Renal cortex interstitium (tissue), 11 donors: ENCODE measurements around the gene CPA5. TPM values are rescaled to one million over a fixed set of nuclear protein-coding genes. Genes with fewer than 3 reads are reported as not detected.

Experiments
- DNase-seq, 11 donors: peaks; one replicate each; pipeline ENCODE4 v3.0.0-alpha.2; 2013; ENCODE audit warnings: low read depth in 9 of 11, low spot score in 4 of 11; ENCODE audit errors: extremely low read depth in 1 of 11
- polyA plus RNA-seq, 3 donors: library from polyadenylated mRNA; unstranded; fragments of 120-200 nt; gene quantifications; one replicate each; pipeline ENCODE4 v1.2.1, GENCODE V29; 2013; ENCODE audit not compliant: insufficient read length in 3 of 3

The CPA5 gene
- polyA plus RNA-seq, 3 donors = 0.23 to 0.36 (median 0.29) TPM

- DNase-seq = no peak
These were observed 8.6 kb downstream of the CPA5 start for GRCh38 chr7:130353196-130353595.

- DNase-seq = peak; percentile 80 to 93 (median 84)
These were observed 11.7 kb downstream of the CPA5 start for GRCh38 chr7:130356121-130356875.

GRCh38 chr7:130356876-130357611 is 12.4 kb downstream of the CPA5 start:
- no peak for DNase-seq

- DNase-seq = no peak
These were observed 13.9 kb downstream of the CPA5 start for GRCh38 chr7:130358471-130358870.

- no peak for DNase-seq
These were observed 14.8 kb downstream of the CPA5 start for GRCh38 chr7:130359276-130359857.

GRCh38 chr7:130360518-130360917 is 15.9 kb downstream of the CPA5 start:
- DNase-seq = no peak

GRCh38 chr7:130361681-130362080 is 17.1 kb downstream of the CPA5 start:
- DNase-seq = no peak

- no peak for DNase-seq
These were observed 17.7 kb downstream of the CPA5 start for GRCh38 chr7:130362251-130362816.

- DNase-seq = no peak
These were observed 18.6 kb downstream of the CPA5 start for GRCh38 chr7:130363026-130363847.

GRCh38 chr7:130364451-130364850 is 19.8 kb downstream of the CPA5 start:
- DNase-seq = no peak

- no peak for DNase-seq
These were observed 20.5 kb downstream of the CPA5 start for GRCh38 chr7:130365088-130365487.

GRCh38 chr7:130365511-130366441 is 21.2 kb downstream of the CPA5 start:
- peak in 5 of 11 donors; percentile 70 to 85 (median 81) for DNase-seq

GRCh38 chr7:130366564-130366963 is 21.9 kb downstream of the CPA5 start:
- DNase-seq = no peak

- no peak for DNase-seq
These were observed 22.6 kb downstream of the CPA5 start for GRCh38 chr7:130367088-130367755.

- DNase-seq = no peak
These were observed 23.5 kb downstream of the CPA5 start for GRCh38 chr7:130367836-130368746.

GRCh38 chr7:130369110-130369711 is 24.6 kb downstream of the CPA5 start:
- DNase-seq = no peak
